GM23248 (cell line): ENCODE results near the gene MTUS2. TPM values are rescaled to one million over a fixed set of nuclear protein-coding genes. Genes with fewer than 3 reads are reported as not detected.

Experiments
- DNase-seq: peaks from one replicate; pipeline ENCODE4 v3.0.0-alpha.2; 2015
- H2AFZ ChIP-seq: fragments of 200-600 bp; sonication (generic); 2 replicates; pipeline ENCODE4 v1.6.1; 2016; ENCODE audit warnings: antibody characterized with exemption
- H3F3A ChIP-seq: fragments of 200-600 bp; sonication (generic); 2 replicates; pipeline ENCODE4 v1.6.1; 2016; ENCODE audit warnings: mild to moderate bottlenecking, antibody characterized with exemption, mixed run types; ENCODE audit not compliant: insufficient read depth
- H3K27ac ChIP-seq: fragments of 200-600 bp; sonication (generic); 2 replicates; pipeline ENCODE4 v1.5.1; 2016; ENCODE audit warnings: mild to moderate bottlenecking
- H3K27me3 ChIP-seq: fragments of 200-600 bp; sonication (generic); replicated peaks from 2 replicates; pipeline ENCODE4 v1.6.1; 2016; ENCODE audit warnings: mild to moderate bottlenecking; ENCODE audit not compliant: insufficient read depth
- H3K36me3 ChIP-seq: fragments of 200-600 bp; sonication (generic); 2 replicates; pipeline ENCODE4 v1.6.1; 2016; ENCODE audit warnings: low read depth, mild to moderate bottlenecking
- H3K4me1 ChIP-seq: fragments of 200-600 bp; sonication (generic); 2 replicates; pipeline ENCODE4 v1.6.1; 2016; ENCODE audit warnings: mild to moderate bottlenecking; ENCODE audit not compliant: insufficient read depth
- H3K4me2 ChIP-seq: fragments of 200-600 bp; sonication (generic); one replicate; pipeline ENCODE4 v1.6.1; 2016; ENCODE audit warnings: mild to moderate bottlenecking; ENCODE audit not compliant: unreplicated experiment
- H3K4me3 ChIP-seq: fragments of 200-600 bp; sonication (generic); 2 replicates; pipeline ENCODE4 v1.5.1; 2016; ENCODE audit warnings: mild to moderate bottlenecking
- H3K79me2 ChIP-seq: fragments of 200-600 bp; sonication (generic); 2 replicates; pipeline ENCODE4 v1.6.1; 2016; ENCODE audit warnings: mild to moderate bottlenecking; ENCODE audit not compliant: insufficient read depth
- H3K9ac ChIP-seq: fragments of 200-600 bp; sonication (generic); 2 replicates; pipeline ENCODE4 v1.6.1; 2016; ENCODE audit warnings: mild to moderate bottlenecking
- H3K9me2 ChIP-seq: fragments of 200-600 bp; sonication (generic); 2 replicates; pipeline ENCODE4 v1.6.1; 2016; ENCODE audit warnings: mixed run types, mild to moderate bottlenecking, moderate library complexity; ENCODE audit not compliant: insufficient read depth
- H3K9me3 ChIP-seq: fragments of 200-600 bp; sonication (generic); one replicate; pipeline ENCODE4 v1.6.1; 2017; ENCODE audit warnings: low read depth
- H4K20me1 ChIP-seq: fragments of 200-600 bp; sonication (generic); 2 replicates; pipeline ENCODE4 v1.6.0; 2016; ENCODE audit not compliant: insufficient read depth
- EZH2 ChIP-seq: fragments of 200-600 bp; sonication (generic); IDR thresholded peaks from 2 replicates; pipeline ENCODE4 v1.6.1; 2018; ENCODE audit warnings: antibody characterized with exemption, mild to moderate bottlenecking; ENCODE audit not compliant: insufficient read depth, poor library complexity, severe bottlenecking
- EZH2phosphoT487 ChIP-seq: fragments of 200-600 bp; sonication (generic); IDR thresholded peaks from 2 replicates; pipeline ENCODE4 v1.6.1; 2018; ENCODE audit warnings: antibody characterized with exemption, moderate library complexity, mild to moderate bottlenecking, low read depth; ENCODE audit not compliant: insufficient read depth
- WGBS, 2 experiments: methylation state at CpG; one replicate each; pipeline ENCODE4 v1.1.6; 2015 to 2017; ENCODE audit warnings: low lambda C conversion rate in 2 of 2, low coverage in 1 of 2; ENCODE audit errors: missing lambda C conversion rate in 2 of 2; 5-methylcytosine and 5-hydroxymethylcytosine counted together
- in situ Hi-C: fragments of 300-500 bp; cut with MboI; formaldehyde crosslinking; loops from 2 replicates; pipeline ENCODE4 v1.15.0; 2020
- polyA plus RNA-seq: library from polyadenylated mRNA; unstranded; fragments of >200 nt; fragmentation: Nextera tagmentation; extraction: Ambion mirVana; gene quantifications from 2 replicates; pipeline ENCODE4 v1.2.1, GENCODE V29; 2016
- total RNA-seq: library from RNA; depleted of rRNA; stranded (reverse); fragments of >200 nt; shearing (Covaris generic); gene quantifications from 2 replicates; pipeline ENCODE4 v1.2.3, GENCODE V29; 2014

Gene MTUS2
- total and polyA plus RNA-seq, 2 experiments from 2014 or later, result 0.43 to 0.74 TPM

GRCh38 chr13:28850226-28850625 lies 30.1 kb downstream of the MTUS2 start:
- Histone ChIP-seq H3K79me2 (no peaks in the 10 kb centered on the region), H3K4me1 (no peaks in the 10 kb centered on the region), H3K9me2 (no peaks in the 10 kb centered on the region), H3K9me3 (no peaks in the 10 kb centered on the region), H3K27ac (no peak overlapping the region), H2AFZ (no peak overlapping the region), H3K4me3 (no peak overlapping the region), H4K20me1 (no peaks in the 10 kb centered on the region), H3F3A (no peaks in the 10 kb centered on the region), H3K36me3 (no peaks in the 10 kb centered on the region), H3K9ac (no peak overlapping the region), H3K4me2 (no peak overlapping the region), H3K27me3 (no peaks in the 10 kb centered on the region; the same call in 1 of the 2 replicates)
- WGBS, 2 experiments, result 19 to 30% methylated on average over 2 of the region's 2 CpGs
- in situ Hi-C loops, result no loop called here
- no peak for DNase-seq
- TF ChIP-seq EZH2phosphoT487 (no peak), EZH2 (no peak)

- H3K4me3 ChIP-seq, result no peak overlapping the region
- no peak overlapping the region for H3K27ac ChIP-seq
- no peak for DNase-seq
- no peaks in the 10 kb centered on the region for H3K79me2 ChIP-seq
- no peak overlapping the region for H3K9ac ChIP-seq
- 45 to 53% methylated on average over 6 of the region's 6 CpGs for WGBS, 2 experiments
- H3K4me2 ChIP-seq, result no peak overlapping the region
- no peaks in the 10 kb centered on the region for H4K20me1 ChIP-seq
- no peak for TF ChIP-seq EZH2
- TF ChIP-seq EZH2phosphoT487, result no peak
- H3K4me1 ChIP-seq, result no peaks in the 10 kb centered on the region
- H3K9me2 ChIP-seq, result no peaks in the 10 kb centered on the region
- in situ Hi-C loops, result no loop called here
- H2AFZ ChIP-seq, result no peak overlapping the region
- H3F3A ChIP-seq, result no peaks in the 10 kb centered on the region
- H3K9me3 ChIP-seq, result no peaks in the 10 kb centered on the region
- H3K27me3 ChIP-seq, result no peaks in the 10 kb centered on the region; the same call in 1 of the 2 replicates
- no peaks in the 10 kb centered on the region for H3K36me3 ChIP-seq
Observed at GRCh38 chr13:28851422-28851821, 31.3 kb downstream of the MTUS2 start.

- Histone ChIP-seq H3K36me3 (no peaks in the 10 kb centered on the region), H3K9me3 (no peaks in the 10 kb centered on the region), H3K9me2 (no peaks in the 10 kb centered on the region), H3K79me2 (no peaks in the 10 kb centered on the region), H3K27me3 (no peaks in the 10 kb centered on the region; the same call in 1 of the 2 replicates), H2AFZ (no peak overlapping the region), H3K4me3 (no peak overlapping the region), H4K20me1 (no peaks in the 10 kb centered on the region), H3F3A (no peaks in the 10 kb centered on the region), H3K4me1 (no peaks in the 10 kb centered on the region), H3K27ac (no peak overlapping the region), H3K4me2 (no peak overlapping the region), H3K9ac (no peak overlapping the region)
- DNase-seq, result no peak
- 19 to 22% methylated on average over 4 of the region's 4 CpGs for WGBS, 2 experiments
- TF ChIP-seq EZH2phosphoT487, result no peak
- TF ChIP-seq EZH2, result no peak
- in situ Hi-C loops, result no loop called here
Observed at GRCh38 chr13:28854657-28855056, 34.5 kb downstream of the MTUS2 start.

GRCh38 chr13:28856287-28856686 lies 36.1 kb downstream of the MTUS2 start:
- Histone ChIP-seq H3K9ac (no peak overlapping the region), H4K20me1 (no peaks in the 10 kb centered on the region), H3K79me2 (no peaks in the 10 kb centered on the region), H3K4me1 (no peaks in the 10 kb centered on the region), H3K9me3 (no peaks in the 10 kb centered on the region), H3K27ac (no peak overlapping the region), H3K27me3 (no peaks in the 10 kb centered on the region), H3K4me3 (no peak overlapping the region), H3K9me2 (no peaks in the 10 kb centered on the region), H3K36me3 (no peaks in the 10 kb centered on the region), H3K4me2 (no peak overlapping the region), H2AFZ (no peak overlapping the region), H3F3A (no peaks in the 10 kb centered on the region)
- in situ Hi-C loops, result no loop called here
- DNase-seq, result no peak
- TF ChIP-seq EZH2phosphoT487, result no peak
- TF ChIP-seq EZH2, result no peak
- 47 to 50% methylated on average over 6 of the region's 6 CpGs for WGBS, 2 experiments

GRCh38 chr13:28859069-28859468 lies 38.9 kb downstream of the MTUS2 start:
- DNase-seq, result no peak
- no peak overlapping the region for H3K4me3 ChIP-seq
- no peak overlapping the region for H3K4me2 ChIP-seq
- in situ Hi-C loops, result no loop called here
- H3K27me3 ChIP-seq, result no peaks in the 10 kb centered on the region
- H3K4me1 ChIP-seq, result no peaks in the 10 kb centered on the region
- H3K9me3 ChIP-seq, result no peaks in the 10 kb centered on the region
- H3K9me2 ChIP-seq, result no peaks in the 10 kb centered on the region
- H3K27ac ChIP-seq, result no peak overlapping the region
- no peaks in the 10 kb centered on the region for H3K36me3 ChIP-seq
- H3K79me2 ChIP-seq, result no peaks in the 10 kb centered on the region
- TF ChIP-seq EZH2, result no peak
- TF ChIP-seq EZH2phosphoT487, result no peak
- WGBS, 2 experiments, result 20 to 23% methylated on average over 2 of the region's 2 CpGs
- no peaks in the 10 kb centered on the region for H4K20me1 ChIP-seq
- H2AFZ ChIP-seq, result no peak overlapping the region
- H3K9ac ChIP-seq, result no peak overlapping the region
- H3F3A ChIP-seq, result no peaks in the 10 kb centered on the region
